ENCODE results near the gene PAFAH1B1.

DNA sequence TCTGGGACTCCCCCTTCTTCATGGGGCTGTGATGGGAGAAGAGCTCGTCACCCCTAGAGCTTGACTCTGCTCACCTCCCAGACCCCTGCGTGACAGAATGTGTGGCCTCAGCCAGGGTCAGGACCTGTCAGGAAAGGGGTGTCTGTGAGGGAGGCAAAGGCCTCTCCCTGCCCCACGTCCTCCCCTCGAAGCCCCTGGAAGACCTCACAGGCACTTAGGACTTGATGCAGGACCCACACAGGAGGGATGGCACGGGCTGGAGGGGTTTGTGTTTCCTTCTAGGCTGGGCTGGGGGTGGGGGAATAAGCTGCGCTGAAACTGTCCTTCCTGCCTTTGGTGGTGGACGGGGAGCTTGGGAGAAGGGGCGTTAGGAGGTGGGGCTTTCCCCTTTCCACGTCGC lies 129.2 kb downstream of the PAFAH1B1 start:
- no peak for TF ChIP-seq POLR2A (IDR thresholded peaks at IDR 0.05; ENCODE audit: low read depth)
- TF ChIP-seq, protein P1, sequence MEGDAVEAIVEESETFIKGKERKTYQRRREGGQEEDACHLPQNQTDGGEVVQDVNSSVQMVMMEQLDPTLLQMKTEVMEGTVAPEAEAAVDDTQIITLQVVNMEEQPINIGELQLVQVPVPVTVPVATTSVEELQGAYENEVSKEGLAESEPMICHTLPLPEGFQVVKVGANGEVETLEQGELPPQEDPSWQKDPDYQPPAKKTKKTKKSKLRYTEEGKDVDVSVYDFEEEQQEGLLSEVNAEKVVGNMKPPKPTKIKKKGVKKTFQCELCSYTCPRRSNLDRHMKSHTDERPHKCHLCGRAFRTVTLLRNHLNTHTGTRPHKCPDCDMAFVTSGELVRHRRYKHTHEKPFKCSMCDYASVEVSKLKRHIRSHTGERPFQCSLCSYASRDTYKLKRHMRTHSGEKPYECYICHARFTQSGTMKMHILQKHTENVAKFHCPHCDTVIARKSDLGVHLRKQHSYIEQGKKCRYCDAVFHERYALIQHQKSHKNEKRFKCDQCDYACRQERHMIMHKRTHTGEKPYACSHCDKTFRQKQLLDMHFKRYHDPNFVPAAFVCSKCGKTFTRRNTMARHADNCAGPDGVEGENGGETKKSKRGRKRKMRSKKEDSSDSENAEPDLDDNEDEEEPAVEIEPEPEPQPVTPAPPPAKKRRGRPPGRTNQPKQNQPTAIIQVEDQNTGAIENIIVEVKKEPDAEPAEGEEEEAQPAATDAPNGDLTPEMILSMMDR (IDR thresholded peaks at IDR 0.05): no peak

Data from esophagus muscularis mucosa (tissue), 3 donors.